Right atrium auricular region (tissue), 2 donors: ENCODE data around the gene PINLYP. TPM values are rescaled to one million over a fixed set of nuclear protein-coding genes. Genes with fewer than 3 reads are reported as not detected.
A peak's percentile ranks its signal among the peaks of the same experiment; 100 is the strongest.
"Not testable (repeated sequence)": the region's sequence is repeated elsewhere in the genome, so short reads cannot be mapped to it uniquely, and the experiment has no call there.

Experiments
- DNase-seq: peaks from one replicate; pipeline ENCODE4 v3.0.0-alpha.2; 2019; ENCODE audit warnings: low spot score
- H3K27ac ChIP-seq, 2 donors: fragments of 200-600 bp; sonication (generic); 1 replicate in 1 of 2; 2 replicates in 1 of 2; pipeline ENCODE4 v1.5.1; 2016 to 2019
- H3K27me3 ChIP-seq, 2 donors: fragments of 200-600 bp; sonication (generic); one replicate each; pipeline versions ENCODE4 v1.5.1 to v1.6.0; 2017 to 2019
- H3K36me3 ChIP-seq: fragments of 200-600 bp; sonication (generic); one replicate; pipeline ENCODE4 v1.5.1; 2016
- H3K4me1 ChIP-seq, 2 donors: fragments of 200-600 bp; sonication (generic); one replicate each; pipeline versions ENCODE4 v1.5.1 to v1.6.0; 2017 to 2019
- H3K4me3 ChIP-seq, 2 donors: fragments of 200-600 bp; sonication (generic); 1 replicate in 1 of 2; 2 replicates in 1 of 2; pipeline ENCODE4 v1.5.1; 2017 to 2019; ENCODE audit warnings: mild to moderate bottlenecking in 1 of 2, moderate library complexity in 1 of 2
- H3K9me3 ChIP-seq, 2 donors: fragments of 200-600 bp; sonication (generic); one replicate each; pipeline ENCODE4 v1.5.1; 2019
- CTCF ChIP-seq, 2 donors: fragments of 200-600 bp; sonication (generic); IDR thresholded peaks; one replicate each; pipeline ENCODE4 v1.5.1; 2019; ENCODE audit warnings: antibody characterized with exemption in 2 of 2
- total RNA-seq, 2 donors: library from RNA; depleted of rRNA; stranded (reverse); fragments of >200 nt; gene quantifications; one replicate each; pipeline ENCODE4 v1.1.0, GENCODE V29; 2016

The PINLYP gene
- total RNA-seq, 2 donors from 2014 or later, result 1.6 to 4.5 TPM

DNA sequence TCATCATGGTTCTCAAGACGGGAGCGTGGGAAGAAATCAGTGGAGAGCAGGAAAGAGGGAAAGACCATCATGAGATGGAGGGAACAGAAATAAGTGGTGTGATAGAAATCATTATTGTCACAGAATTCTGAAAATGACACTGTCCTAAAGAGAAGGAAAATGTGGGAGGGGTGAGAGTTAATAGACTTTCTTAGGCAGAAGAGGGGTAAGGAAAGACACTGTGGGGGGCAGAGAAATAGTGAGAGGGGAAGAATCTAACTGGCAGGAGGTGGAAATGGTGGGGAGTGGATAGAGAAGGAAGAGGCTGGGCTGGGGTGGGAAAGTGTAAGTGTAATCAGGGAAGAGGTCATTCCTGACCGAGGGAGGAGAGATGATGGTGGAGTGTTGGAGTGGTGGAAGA is 3.2 kb downstream of the PINLYP start:
- H3K27ac ChIP-seq, result no peak overlapping the region
- H3K36me3 ChIP-seq, result no peaks in the 10 kb centered on the region
- no peak for DNase-seq
- H3K9me3 ChIP-seq, result no peaks in the 10 kb centered on the region
- peaks cover 0 to 32% of the 10 kb centered on the region in 2 donors for H3K4me1 ChIP-seq
- no peak overlapping the region for H3K4me3 ChIP-seq
- TF ChIP-seq CTCF (IDR thresholded peaks at IDR 0.05), result no peak
- H3K27me3 ChIP-seq, result no peaks in the 10 kb centered on the region

GRCh38 chr19:43581467-43581866 is 5.9 kb downstream of the PINLYP start:
- DNase-seq, result no peak
- Histone ChIP-seq H3K27ac (peak overlapping the region; percentile 42 to 60), H3K36me3 (no peaks in the 10 kb centered on the region)

GRCh38 chr19:43582495-43582894 is 6.9 kb downstream of the PINLYP start:
- Histone ChIP-seq H3K27ac (no peak overlapping the region), H3K27me3 (no peaks in the 10 kb centered on the region), H3K4me3 (no peak overlapping the region), H3K4me1 (peaks cover 0 to 15% of the 10 kb centered on the region in 2 donors), H3K36me3 (no peaks in the 10 kb centered on the region), H3K9me3 (no peaks in the 10 kb centered on the region)
- no peak for DNase-seq
- no peak for TF ChIP-seq CTCF (IDR thresholded peaks at IDR 0.05)

More at GRCh38 chr19:43581467-43581866, 5.9 kb downstream of the PINLYP start:
- no peak for TF ChIP-seq CTCF (IDR thresholded peaks at IDR 0.05)
- H3K27me3 ChIP-seq, result no peaks in the 10 kb centered on the region
- peak overlapping the region; percentile 38 to 51 for H3K4me3 ChIP-seq
- no peaks in the 10 kb centered on the region for H3K9me3 ChIP-seq
- H3K4me1 ChIP-seq, result peaks cover 0 to 15% of the 10 kb centered on the region in 2 donors

- no peaks in the 10 kb centered on the region for H3K27me3 ChIP-seq
- peaks cover 5% of the 10 kb centered on the region for H3K36me3 ChIP-seq
- no peaks in the 10 kb centered on the region for H3K9me3 ChIP-seq
- peaks cover 0 to 15% of the 10 kb centered on the region in 2 donors for H3K4me1 ChIP-seq
- H3K27ac ChIP-seq, result no peak overlapping the region
- H3K4me3 ChIP-seq, result no peak overlapping the region
- no peak for TF ChIP-seq CTCF (IDR thresholded peaks at IDR 0.05)
- no peak for DNase-seq
These were observed 8.9 kb downstream of the PINLYP start for GRCh38 chr19:43584484-43584883.

- Histone ChIP-seq H3K27me3 (no peaks in the 10 kb centered on the region), H3K36me3 (peaks cover 12% of the 10 kb centered on the region), H3K4me3 (no peak overlapping the region), H3K4me1 (peaks cover 0 to 6% of the 10 kb centered on the region in 2 donors), H3K9me3 (no peaks in the 10 kb centered on the region), H3K27ac (no peak overlapping the region)
- DNase-seq, result no peak
- no peak for TF ChIP-seq CTCF (IDR thresholded peaks at IDR 0.05)
These were observed 10.7 kb downstream of the PINLYP start for GRCh38 chr19:43586346-43586745.

GRCh38 chr19:43587029-43587428 is 11.4 kb downstream of the PINLYP start:
- peaks cover 19% of the 10 kb centered on the region for H3K36me3 ChIP-seq
- not testable (repeated sequence) for H3K9me3 ChIP-seq, H3K4me3 ChIP-seq, DNase-seq, H3K27me3 ChIP-seq, H3K4me1 ChIP-seq, H3K27ac ChIP-seq
